Activated CD4-positive, alpha-beta T cell treated with anti-CD3 and anti-CD28 coated beads for 1 hour (primary cell): Measurements from ENCODE around the gene ATP2C2.

Experiments used
- DNase-seq: peaks from one replicate; pipeline ENCODE4 v3.0.0-alpha.2; 2020

ATP2C2 gene

DNA sequence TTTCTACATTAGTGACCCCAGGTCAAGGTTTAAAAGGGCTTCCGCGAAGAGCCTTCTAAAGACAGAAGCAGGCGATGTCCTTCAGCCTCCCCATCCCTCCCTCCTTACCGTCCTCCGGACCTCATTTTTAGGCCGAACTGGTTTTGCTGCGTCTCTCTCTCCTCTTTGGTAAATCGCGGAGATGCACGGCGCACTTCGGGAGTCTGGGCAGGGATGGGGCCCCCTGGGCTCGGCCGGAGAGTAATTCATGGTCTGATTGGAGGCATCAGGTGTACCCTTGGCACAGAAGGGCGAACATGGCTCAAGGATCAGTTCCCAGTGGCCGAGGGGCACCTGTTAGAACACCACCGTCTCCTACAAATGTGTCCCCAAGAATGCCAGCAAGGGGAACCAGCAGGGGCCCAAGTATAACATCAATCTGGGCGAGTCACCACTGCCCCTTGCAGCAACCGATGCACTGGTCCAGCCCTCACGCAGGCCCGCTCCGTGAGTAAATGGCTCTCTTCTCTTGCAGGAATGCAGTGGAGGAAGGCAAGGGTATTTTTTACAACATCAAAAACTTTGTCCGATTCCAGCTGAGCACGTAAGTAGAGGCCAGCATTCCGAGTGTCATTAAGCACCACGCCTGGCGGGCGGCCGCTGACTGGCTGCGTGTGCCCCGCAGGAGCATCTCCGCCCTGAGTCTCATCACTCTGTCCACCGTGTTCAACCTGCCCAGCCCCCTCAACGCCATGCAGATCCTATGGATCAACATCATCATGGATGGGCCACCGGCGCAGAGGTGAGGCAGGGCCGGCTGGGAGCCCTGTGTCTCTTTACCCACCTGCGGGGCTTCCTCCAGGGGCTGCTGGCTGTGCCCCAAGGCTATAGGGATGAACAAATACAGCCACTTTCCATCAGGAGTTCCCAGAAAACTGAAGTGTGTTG lies 90.5 kb downstream of the ATP2C2 start:
- no peak for DNase-seq

DNA sequence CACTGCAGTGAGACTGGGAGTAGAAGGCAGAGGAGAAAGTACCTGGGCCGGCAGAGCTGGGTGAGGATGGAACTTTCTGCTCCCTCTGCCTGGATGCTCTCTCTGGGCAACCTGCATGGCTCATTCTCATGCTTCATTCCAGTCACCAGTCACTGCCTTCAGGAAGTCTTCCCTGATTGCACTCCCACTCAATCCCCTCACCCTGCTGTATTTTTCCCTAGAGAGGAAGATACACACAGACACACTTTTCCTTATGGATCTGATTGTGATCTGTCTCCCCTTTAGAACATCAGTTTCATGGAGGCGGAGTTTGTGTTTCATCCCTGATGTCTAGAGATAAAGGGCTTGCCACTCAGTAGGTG lies 91.2 kb downstream of the ATP2C2 start:
- no peak for DNase-seq

- no peak for DNase-seq
These were observed 91.6 kb downstream of the ATP2C2 start for GRCh38 chr16:84459941-84460405.

GRCh38 chr16:84460406-84461028 lies 92.2 kb downstream of the ATP2C2 start:
- no peak for DNase-seq

DNA sequence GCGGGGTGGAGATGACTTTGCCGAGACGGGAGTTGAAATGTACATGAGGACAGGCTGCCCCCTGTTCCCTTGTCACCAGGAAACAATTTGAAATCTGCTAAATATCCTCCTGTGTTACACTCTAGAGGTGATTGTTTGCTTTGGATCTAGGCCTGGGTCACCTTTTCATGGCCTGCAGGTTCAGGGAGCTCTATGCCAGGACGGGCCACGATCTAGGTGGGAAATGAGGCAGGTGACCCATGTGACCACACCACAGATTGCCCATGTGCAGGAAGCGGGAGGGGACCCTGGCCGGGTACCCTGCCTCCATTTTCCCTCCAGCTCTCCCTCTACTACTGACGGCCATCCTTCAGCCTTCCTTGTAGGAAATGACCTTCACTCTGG lies 92.7 kb downstream of the ATP2C2 start:
- DNase-seq = no peak

- no peak for DNase-seq
These were observed 93.3 kb downstream of the ATP2C2 start for GRCh38 chr16:84461413-84462295.

DNA sequence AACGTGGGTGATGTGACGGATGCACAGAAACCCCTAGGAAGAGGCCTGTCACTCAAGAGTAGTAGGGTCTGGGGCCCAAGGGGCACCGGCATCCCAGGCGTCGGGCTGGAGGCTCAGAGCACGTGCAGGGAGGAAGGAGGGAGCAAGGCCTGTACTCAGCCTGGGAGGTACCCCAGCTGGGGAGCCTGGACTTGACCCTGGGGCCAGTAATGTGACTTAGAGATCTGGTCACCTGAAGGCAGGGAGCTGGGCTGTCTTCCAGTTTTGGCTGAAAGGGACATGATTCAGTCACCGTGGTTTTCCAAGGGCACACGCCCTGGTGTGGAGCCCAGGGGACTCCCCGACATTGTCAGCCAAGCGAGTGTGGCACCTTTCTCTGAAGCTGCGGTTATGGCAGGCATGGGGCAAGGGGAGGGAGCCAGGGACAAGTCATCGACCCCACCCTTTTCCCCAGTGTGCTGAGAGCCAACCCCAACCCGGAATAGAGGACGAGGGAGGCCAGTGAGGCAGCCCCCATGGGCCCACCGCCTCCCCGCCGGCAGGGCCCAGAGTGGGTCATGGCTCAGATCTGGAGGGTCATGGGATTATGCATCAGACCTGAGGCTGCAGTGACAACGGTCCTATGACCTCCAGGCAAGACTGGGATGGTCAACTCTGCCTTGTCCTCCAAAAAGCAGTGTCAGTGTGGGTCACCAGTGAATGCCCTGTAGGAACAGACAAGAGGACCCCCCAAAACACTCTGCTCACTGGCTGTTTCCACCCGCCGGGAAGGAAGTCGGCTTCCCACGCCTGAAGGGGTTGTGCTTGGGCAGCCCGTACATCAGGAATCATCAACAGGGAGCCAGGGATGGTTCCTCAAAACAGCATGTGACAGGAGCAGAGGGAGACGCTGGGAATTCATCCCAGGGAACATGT lies 94.2 kb downstream of the ATP2C2 start:
- DNase-seq = no peak

DNA sequence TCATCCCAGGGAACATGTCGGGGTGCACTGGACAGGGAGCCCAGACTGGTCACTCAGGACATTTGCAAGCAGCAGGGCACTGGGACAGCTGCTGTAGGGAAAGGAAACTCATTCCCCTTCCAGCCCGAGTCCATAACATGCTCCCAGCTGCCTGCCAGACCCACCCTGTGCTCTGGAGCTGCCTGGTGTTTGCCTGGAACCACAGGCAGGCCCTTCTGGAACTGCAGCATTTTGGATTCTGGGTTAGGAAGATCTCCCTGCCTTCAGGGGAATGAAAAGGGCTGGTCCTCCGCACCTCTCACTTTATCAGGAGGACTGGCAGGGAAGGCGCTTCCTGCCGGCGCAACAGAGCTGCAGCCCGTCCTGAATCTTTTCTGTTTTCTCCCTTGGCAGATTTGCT lies 94.9 kb downstream of the ATP2C2 start:
- DNase-seq = no peak

DNA sequence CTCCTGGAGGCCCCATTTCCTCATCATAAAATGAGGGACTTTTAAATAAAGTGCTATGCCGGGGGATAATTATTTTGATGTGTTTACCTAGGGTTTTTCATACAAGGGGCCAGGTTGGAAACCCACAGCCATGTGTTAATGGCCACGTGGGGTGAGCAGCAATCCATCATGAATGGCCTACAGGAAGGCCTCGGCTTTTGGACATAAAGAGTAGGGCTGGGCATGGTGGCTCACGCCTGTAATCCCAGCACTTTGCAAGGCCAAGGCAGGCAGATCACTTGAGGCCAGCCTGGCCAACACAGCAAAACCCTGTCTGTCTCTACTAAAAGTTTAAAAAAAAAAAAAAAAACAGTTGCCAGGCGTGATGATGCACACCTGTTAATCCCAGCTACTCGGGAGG lies 95.8 kb downstream of the ATP2C2 start:
- no peak for DNase-seq

- DNase-seq = peak; percentile 0
These were observed 96.8 kb downstream of the ATP2C2 start for GRCh38 chr16:84465154-84465553.

- no peak for DNase-seq
These were observed 98.4 kb downstream of the ATP2C2 start for GRCh38 chr16:84466692-84467091.

GRCh38 chr16:84467256-84467655 lies 98.9 kb downstream of the ATP2C2 start:
- no peak for DNase-seq

- DNase-seq = no peak
These were observed 99.4 kb downstream of the ATP2C2 start for GRCh38 chr16:84467709-84468108.

DNA sequence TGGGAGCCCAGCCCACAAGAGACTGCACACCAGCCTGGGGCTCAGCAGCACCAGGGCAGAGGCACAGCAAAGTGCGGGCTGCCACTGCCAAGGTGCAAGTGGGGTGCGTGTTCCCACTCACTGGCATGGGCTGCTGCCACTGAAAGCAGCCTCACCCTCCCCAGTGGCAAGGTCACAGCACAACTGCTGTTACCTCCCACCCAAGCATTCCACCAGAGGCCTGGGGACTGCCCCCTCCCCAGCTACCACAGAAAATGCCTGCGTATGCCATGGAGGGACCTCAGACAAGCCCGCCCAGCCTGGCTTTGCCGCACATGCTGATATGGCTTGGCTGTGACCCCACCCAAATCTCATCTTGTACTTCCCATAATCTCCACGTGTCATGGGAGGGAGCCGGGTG lies 103.0 kb downstream of the ATP2C2 start:
- DNase-seq = no peak

GRCh38 chr16:84471966-84472365 lies 103.6 kb downstream of the ATP2C2 start:
- no peak for DNase-seq

DNA sequence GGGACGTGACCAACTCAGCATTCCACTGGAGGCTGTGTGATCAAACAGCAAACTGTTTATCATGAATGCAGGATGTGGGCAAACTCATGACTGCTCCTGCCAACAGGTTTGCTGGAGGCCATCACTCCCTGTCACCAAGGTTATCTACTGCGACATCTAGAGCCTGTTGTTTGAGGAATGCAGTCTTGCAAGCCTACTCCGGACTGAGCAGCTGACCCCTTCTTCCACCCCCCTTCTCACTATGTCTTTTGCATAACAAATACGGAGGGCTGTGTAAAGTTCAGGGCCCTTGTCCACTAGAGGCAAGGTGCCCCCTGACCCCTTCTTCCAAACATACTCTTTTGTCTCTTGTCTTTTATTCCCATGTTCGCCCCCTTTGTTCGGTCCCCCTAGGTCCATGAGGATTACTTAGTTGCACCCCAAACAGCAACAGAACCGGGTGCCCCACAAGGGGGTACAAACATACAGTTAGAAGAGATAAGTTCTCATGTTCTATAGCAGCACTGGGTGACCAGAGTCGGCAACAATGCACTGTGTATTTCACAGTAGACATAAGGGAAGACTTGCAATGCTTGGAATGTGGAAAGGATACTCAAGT lies 107.4 kb downstream of the ATP2C2 start:
- no peak for DNase-seq

- DNase-seq = no peak
These were observed 108.1 kb downstream of the ATP2C2 start for GRCh38 chr16:84476401-84476800.

DNA sequence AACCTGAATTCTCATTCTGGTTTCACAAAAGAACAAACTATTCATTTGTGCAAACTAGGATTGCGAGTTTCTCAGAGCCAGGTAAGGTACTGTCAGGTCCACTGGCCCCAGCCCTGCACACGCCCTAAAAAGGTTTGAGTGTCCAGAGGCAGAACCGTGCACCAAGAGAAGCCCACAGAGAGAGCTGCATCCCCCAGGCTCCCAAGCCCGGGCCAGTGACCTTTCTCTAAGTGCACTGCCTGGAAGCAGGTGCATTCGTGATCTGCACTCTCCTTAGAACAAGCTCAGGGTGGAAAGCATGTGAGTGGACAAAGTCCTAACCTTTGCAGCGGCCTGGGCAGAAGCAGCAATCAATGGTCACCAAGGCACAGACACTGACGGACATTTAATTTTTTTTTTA lies 109.3 kb downstream of the ATP2C2 start:
- DNase-seq = no peak

- no peak for DNase-seq
These were observed 110.0 kb downstream of the ATP2C2 start for GRCh38 chr16:84478172-84478947.

DNA sequence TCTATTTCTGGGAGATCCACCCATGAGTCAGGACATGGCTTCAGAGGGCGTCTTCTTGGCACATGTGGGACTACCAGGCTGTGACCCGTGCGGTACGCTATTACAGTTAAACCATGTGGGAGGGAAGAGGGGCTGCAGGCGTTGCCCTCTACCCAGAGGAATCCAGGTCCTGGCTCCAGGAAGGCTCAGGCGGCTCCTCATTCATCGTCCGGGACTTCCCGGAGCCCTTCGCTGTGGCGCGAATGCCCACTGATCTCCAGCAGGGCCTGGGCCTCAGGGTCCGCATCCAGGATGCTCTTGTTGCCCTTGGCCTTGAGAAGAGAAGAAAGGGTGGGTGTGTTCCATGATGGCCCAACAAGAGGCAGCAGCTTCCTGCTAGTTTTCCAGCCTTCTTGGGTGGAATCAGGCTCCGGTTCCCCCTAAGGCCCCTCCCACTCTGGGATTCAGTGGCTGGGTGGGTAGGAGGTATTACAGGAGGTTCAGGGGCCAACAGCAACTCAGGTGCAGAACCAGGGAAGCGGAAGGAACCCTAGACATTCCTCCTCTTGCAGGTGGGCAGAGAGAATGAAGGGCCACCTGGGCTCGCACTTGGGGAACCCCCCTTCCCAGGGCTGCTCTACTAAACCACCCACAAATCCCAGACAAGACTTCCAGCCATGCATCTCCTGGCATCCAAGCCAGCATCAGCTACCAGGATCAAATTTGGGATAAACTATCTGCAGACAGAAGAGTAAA lies 111.5 kb downstream of the ATP2C2 start:
- no peak for DNase-seq
